DND-41 (cell line): Measurements from ENCODE around the gene MTPN.

Experiments
- CTCF ChIP-seq: IDR thresholded peaks from 2 replicates; pipeline ENCODE4 v1.5.1; 2012; ENCODE audit warnings: borderline replicate concordance, low read length, moderate library complexity, mild to moderate bottlenecking; ENCODE audit not compliant: poor library complexity, severe bottlenecking; ENCODE audit errors: extremely low read depth
- EZH2 ChIP-seq: IDR thresholded peaks from 3 replicates; pipeline ENCODE4 v1.6.1; 2012; ENCODE audit warnings: borderline replicate concordance, low read depth, mild to moderate bottlenecking, moderate library complexity, low read length, inconsistent platforms; ENCODE audit not compliant: severe bottlenecking

- TF ChIP-seq CTCF (no peak), EZH2 (no peak)
These were observed 14.2 kb upstream of the MTPN start for GRCh38 chr7:135991322-135991721.
